Measurements from ENCODE around the gene S1PR1. TPM values are rescaled to one million over a fixed set of nuclear protein-coding genes. Genes with fewer than 3 reads are reported as not detected.

Gene S1PR1
- total RNA-seq, 4 donors from 2014 or later = 11.4 to 50.6 (median 26.0) TPM

DNA sequence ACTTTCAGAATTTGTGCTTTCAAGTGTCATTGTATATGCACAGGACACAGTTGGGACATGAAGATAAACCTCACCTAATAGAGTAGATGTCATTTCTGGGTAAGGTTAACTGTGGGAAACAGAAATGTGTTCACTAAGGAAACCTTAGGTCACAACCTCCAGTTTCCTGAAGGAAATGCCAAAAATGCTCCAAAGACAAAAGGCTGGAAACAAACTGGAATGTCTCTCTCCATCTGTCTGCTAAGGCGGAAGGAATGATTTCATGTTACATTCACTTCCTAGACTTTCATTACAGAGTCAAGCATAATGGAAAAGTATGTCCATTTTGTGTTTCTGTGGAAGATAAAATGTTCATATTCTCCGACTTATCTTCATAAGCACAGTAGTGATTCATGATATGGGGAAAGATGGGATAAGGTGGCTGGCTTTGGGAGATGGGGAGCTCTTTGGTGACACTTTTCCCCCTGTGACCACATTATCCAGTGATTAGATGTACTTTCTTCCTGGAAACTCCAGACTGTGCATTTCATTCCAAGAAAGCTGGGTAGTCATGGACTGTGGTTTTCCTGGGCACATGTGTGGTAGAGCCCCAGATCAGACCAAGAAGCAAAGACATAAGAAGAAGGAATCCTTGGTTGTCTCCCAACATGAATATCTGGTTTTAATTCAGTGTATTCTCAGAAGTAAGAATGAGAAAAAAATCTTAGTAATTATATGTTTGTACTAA, 5.7 kb downstream of the S1PR1 start:
- Histone ChIP-seq H3K36me3 (peaks cover 10% of the 10 kb centered on the region), H3K27ac (no peak overlapping the region), H3K4me1 (peaks cover 17% of the 10 kb centered on the region), H3K9me3 (no peaks in the 10 kb centered on the region), H3K4me3 (no peak overlapping the region), H3K27me3 (peaks cover 7% of the 10 kb centered on the region)
- TF ChIP-seq POLR2A (IDR thresholded peaks at IDR 0.05) = no peak
- TF ChIP-seq EP300 (IDR thresholded peaks at IDR 0.05) = no peak
- no peak for TF ChIP-seq POLR2AphosphoS5 (IDR thresholded peaks at IDR 0.05)
- no peak for TF ChIP-seq CTCF (IDR thresholded peaks at IDR 0.05)
- no peak for DNase-seq (ENCODE audit: low spot score in 2 of 2)
- 60% methylated on average over 2 of the region's 2 CpGs for WGBS

GRCh38 chr1:101243751-101244150, 6.9 kb downstream of the S1PR1 start:
- no peak for DNase-seq (ENCODE audit: low spot score in 2 of 2)
- 60% methylated on average over 3 of the region's 3 CpGs for WGBS
- no peak overlapping the region for H3K27ac ChIP-seq

GRCh38 chr1:101244842-101245241, 8.0 kb downstream of the S1PR1 start:
- no peaks in the 10 kb centered on the region for H3K4me1 ChIP-seq
- H3K36me3 ChIP-seq = peaks cover 2% of the 10 kb centered on the region
- H3K9me3 ChIP-seq = no peaks in the 10 kb centered on the region
- no peaks in the 10 kb centered on the region for H3K27me3 ChIP-seq
- no peak for TF ChIP-seq POLR2AphosphoS5 (IDR thresholded peaks at IDR 0.05)
- no peak for TF ChIP-seq POLR2A (IDR thresholded peaks at IDR 0.05)
- no peak for TF ChIP-seq EP300 (IDR thresholded peaks at IDR 0.05)
- TF ChIP-seq CTCF (IDR thresholded peaks at IDR 0.05) = no peak
- H3K4me3 ChIP-seq = no peak overlapping the region
- no peak overlapping the region for H3K27ac ChIP-seq
- WGBS = 88% methylated on average over 5 of the region's 5 CpGs
- DNase-seq (ENCODE audit: low spot score in 2 of 2) = no peak

More at GRCh38 chr1:101243751-101244150, 6.9 kb downstream of the S1PR1 start:
- Histone ChIP-seq H3K4me1 (peaks cover 4% of the 10 kb centered on the region), H3K4me3 (no peak overlapping the region), H3K9me3 (no peaks in the 10 kb centered on the region), H3K27me3 (no peaks in the 10 kb centered on the region), H3K36me3 (peaks cover 10% of the 10 kb centered on the region)
- no peak for TF ChIP-seq EP300 (IDR thresholded peaks at IDR 0.05)
- TF ChIP-seq POLR2AphosphoS5 (IDR thresholded peaks at IDR 0.05) = no peak
- TF ChIP-seq POLR2A (IDR thresholded peaks at IDR 0.05) = no peak
- no peak for TF ChIP-seq CTCF (IDR thresholded peaks at IDR 0.05)

- no peaks in the 10 kb centered on the region for H3K4me1 ChIP-seq
- no peak for DNase-seq (ENCODE audit: low spot score in 2 of 2)
- no peaks in the 10 kb centered on the region for H3K9me3 ChIP-seq
- H3K27me3 ChIP-seq = no peaks in the 10 kb centered on the region
- no peaks in the 10 kb centered on the region for H3K36me3 ChIP-seq
- H3K4me3 ChIP-seq = no peak overlapping the region
- TF ChIP-seq CTCF (IDR thresholded peaks at IDR 0.05) (no peak), POLR2A (IDR thresholded peaks at IDR 0.05) (no peak), POLR2AphosphoS5 (IDR thresholded peaks at IDR 0.05) (no peak), EP300 (IDR thresholded peaks at IDR 0.05) (no peak)
- WGBS = 75% methylated on average over 2 of the region's 2 CpGs
- H3K27ac ChIP-seq = no peak overlapping the region
Measured at GRCh38 chr1:101245246-101245927, 8.6 kb downstream of the S1PR1 start.

All from suprapubic skin (tissue), 4 donors.